GM19438 (cell line): ENCODE measurements around the gene ARPC1A.
A peak's percentile ranks its signal among the peaks of the same experiment; 100 is the strongest.
"Not testable (repeated sequence)": the region's sequence is repeated elsewhere in the genome, so short reads cannot be mapped to it uniquely, and the experiment has no call there.

Experiments used
- ATAC-seq: cut with Tn5 transposase; IDR thresholded peaks from one replicate; pipeline ENCODE4 v1.9.1; 2021; ENCODE audit warnings: low read depth; ENCODE audit not compliant: unreplicated experiment

Gene ARPC1A

DNA sequence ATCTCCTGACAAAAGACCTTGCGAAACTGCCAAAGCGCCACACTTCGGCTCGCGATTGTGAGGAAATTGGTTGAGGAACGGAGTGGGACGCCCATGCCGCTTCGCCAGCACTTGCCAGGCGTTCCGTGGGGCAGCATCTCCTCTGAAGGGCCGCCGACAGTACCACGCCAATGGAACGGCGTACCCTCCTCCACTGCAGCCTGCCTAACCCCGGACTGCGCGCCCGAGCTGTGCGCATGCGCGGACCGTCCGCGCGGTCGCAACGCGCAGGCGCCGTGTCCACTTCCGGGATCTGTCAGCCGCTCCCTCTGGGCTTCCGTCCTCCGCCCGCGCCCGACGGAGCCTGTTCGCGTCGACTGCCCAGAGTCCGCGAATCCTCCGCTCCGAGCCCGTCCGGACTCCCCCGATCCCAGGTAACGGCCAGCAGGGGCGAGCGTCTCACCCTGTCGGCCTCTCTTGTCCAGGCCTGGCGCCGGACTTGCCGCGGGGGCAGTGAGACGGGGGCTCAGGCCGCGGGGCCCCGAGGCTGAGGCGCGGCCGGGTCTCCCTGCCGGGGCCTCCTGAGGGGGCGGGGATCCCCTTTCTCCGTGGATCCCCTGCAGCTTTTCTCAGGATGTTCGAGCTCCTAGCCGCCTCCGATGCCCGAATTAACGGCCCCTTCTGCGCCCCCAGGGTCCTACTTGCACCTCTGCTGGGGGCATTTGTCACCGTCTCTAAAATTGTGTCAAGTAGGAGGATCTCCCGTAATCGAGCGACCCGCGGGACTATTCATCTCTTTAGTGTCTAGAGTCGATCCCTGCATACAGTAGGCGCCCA, at the start of gene ARPC1A:
ARPC1A (plus strand) TSS at position 307 of the 816 bp plus-strand sequence. CDS start 7,456 bp downstream, outside the sequence.
- peak; percentile 88 for ATAC-seq

DNA sequence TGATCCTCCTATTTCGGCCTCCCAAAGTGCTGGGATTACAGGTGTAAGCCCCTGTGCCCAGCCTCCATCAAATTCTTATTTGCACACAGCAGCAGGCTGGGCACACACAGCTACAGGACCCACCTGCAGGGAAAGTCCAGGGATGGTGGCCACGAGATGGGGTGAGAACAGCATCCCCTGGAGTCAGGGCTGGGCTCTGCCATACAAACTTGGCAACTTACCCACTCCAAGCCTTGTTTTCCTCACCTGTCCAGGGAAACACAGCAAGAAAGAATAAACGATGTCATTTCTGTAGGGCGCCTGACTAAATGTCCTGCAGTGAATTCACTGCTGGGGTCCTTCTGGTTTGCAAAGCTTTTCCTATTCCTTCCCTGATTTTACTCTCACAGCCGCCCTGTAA, 47.5 kb upstream of the ARPC1A start:
- no peak for ATAC-seq

DNA sequence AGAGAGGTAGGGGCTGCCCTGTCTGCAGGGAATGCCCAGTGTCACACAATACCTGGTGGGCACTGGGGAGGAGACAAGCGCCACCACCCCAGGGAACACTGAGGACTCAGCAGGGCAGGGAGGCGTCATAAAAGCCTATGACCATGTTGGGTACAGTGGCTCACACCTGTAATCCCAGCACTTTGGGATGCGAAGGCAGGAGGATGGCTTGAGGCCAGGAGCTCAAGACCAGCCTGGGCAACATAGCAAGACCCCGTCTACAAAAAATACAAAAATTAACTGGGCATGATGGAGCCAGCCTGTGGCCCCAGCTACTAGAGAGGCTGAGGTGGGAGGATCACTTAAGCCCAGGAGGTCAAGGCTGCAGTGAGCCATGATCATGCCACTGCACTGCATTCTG, 41.5 kb upstream of the ARPC1A start:
- not testable (repeated sequence) for ATAC-seq

DNA sequence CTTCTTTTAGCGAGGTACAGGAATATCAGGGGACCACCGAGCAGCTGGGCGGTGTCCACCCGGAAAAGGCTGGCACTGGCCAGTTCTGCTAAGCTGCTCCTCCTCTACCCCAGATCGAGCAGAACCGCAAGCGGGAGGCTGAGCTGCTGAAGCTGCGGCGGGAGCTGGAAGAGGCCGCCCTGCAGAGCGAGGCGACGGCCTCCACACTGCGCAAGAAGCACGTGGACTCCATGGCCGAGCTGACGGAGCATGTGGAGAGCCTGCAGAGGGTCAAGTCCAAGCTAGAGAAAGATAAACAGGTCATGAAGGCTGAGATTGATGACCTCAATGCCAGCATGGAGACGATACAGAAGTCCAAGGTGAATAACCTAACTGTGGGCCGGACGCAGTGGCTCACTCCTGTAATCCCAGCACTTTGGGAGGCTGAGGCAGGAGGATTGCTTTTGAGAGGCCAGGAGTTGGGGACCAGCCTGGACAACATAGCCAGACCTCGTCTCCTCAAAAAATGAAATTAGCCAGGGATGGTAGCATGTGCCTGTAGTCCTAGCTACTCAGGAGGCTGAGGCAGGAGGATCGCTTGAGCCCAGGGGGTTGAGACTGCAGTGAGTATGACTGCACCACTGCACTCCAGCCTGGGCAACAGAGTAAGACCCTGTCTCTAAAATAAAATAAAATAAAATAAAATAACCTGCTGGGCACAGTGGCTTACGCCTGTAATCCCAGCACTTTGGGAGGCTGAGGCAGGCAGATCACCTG, 37.7 kb upstream of the ARPC1A start:
- no peak for ATAC-seq

DNA sequence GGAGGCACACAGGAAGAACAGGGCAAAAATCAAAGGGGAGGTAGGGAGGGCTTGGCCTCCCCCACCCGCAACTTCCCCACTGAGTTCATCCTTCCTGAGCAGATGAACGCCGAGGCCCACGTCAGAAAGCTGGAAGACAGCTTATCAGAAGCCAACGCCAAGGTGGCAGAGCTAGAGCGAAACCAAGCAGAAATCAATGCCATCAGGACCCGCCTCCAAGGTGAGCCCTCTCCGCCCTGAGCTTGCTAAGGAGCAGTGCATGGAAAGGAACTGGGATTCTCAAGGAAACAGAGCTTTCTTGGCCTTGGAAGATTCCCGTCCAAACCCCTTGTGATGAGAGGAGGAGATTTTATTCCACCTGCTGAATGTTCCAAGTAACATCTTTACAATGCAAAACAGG, 36.5 kb upstream of the ARPC1A start:
- ATAC-seq, result no peak

DNA sequence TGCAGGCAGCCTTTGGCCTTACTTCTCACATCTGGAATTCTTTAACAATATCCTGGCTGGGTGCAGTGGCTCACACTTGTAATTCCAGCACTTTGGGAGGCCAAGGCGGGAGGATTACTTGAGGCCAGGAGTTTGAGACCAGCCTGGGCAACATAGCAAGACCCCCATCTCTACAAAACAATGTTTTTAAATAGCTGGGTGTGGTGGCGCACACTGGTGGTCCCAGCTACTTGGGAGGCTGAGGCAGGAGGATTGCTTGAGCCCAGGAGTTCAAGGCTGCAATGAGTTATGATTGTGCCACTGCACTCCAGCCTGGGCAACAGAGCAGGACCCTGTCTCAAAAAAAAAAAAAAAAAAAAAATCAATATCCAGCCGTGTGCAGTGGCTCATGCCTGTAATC, 35.5 kb upstream of the ARPC1A start:
- not testable (repeated sequence) for ATAC-seq

DNA sequence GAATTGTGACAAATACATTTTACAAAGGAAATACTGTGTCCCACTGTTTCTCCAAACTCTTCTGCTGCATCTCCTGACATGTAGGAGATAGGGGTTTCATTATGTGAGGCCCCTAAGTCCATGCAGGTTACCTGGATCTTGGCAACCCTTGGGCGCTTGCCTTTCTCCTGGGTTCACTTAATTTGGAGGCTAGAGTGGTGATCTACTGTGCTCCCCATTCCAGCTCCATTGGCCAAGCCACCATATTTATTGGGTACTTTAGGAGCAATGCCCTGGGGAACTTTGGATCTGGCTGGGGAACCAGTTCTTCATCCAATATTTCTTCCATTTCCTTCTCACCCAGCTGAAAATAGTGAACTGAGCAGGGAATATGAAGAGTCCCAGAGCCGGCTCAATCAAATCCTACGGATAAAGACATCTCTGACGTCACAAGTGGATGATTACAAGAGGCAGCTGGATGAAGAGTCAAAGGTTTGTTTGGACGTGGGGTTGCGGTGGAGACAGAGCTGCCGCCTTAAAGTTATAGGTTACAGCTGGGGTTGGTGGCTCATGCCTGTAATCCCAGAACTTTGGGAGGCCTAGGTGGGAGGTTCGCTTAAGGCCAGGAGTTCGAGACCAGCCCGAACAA, 34.6 kb upstream of the ARPC1A start:
- no peak for ATAC-seq

DNA sequence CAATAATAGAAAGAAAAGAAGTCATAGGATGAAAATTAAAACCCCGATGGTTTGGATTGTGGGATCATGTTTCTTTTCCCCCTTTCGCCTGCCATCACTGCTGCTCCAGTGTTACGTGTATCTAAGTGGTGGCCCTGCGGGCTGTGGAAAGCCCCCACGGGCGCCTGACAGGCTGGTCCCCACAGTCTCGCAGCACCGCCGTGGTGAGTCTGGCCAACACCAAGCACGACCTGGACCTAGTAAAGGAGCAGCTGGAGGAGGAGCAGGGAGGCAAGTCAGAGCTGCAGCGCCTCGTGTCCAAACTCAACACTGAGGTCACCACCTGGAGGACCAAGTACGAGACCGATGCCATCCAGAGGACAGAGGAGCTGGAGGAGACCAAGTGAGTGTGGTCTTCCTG, 33.6 kb upstream of the ARPC1A start:
- ATAC-seq, result no peak

DNA sequence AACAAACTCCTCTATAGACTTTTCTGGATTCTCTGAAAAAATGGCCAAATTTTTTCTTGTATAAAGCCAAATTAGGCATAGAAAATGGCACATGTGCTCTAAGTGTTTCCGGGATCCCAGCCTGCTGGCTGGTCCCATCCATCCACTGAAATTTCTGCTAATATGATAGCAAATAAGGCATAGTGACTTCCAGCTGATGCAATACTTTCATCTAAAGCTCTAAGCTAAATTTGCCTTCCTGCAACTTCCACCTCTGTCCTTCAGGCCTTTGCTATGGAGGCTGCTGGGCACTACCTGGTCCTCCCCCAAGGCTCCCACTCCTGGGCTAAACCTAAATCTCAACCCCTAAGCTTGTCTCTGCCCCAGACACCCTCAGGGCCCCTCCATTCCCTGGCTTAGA, 32.5 kb upstream of the ARPC1A start:
- no peak for ATAC-seq

DNA sequence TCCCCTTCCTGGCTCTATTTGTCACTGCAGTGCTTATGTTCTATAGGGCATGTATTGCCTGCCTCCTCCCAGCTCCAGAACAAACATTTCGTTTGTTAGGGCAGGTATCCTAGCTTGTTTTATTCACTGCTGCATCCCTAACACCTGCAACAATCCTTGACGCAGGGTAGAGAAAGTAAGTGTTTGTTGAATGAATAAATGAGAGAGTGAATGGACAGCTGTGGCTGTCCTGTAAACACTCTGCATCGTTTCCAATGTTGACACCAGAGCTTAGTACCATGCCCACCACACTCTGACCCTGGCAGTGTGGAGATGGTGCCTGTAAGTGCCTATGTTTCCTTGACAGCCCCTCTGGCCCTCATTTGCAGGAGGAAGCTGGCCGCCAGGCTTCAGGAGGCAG, 32.0 kb upstream of the ARPC1A start:
- ATAC-seq, result no peak

DNA sequence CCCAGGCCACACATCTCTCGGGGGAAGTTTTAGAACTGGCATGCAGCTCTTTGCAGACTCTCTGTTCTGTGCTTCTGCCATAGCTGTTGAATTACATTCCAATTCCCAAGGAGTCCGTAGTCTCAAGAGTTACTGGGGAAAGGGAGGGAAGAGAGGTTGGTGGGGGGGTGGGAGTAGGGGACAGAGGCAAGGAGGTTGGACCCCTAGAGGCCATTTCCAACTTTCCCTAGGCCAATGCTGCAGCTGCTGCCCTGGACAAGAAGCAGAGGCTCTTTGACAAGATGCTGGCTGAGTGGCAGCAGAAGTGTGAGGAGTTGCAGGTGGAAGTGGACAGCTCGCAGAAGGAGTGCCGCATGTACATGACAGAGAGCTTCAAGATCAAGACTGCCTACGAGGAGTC, 29.2 kb upstream of the ARPC1A start:
- ATAC-seq, result no peak

DNA sequence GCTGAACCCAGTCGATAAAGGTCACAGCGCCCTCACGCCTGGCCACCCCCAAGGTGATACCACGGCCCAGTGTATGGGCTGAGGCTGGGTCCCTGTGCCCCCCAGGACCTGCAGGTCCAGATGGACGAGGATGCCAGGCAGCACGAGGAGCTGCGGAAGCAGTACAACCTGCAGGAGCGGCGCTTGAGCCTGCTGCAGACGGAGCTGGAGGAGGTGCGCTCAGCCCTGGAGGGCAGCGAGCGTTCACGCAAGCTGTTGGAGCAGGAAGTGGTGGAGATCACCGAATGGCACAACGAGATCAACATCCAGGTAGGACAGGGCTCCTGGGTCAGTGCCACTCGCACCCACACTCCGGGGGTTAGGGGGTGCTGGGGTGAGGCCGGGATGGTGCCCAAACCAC, 24.2 kb upstream of the ARPC1A start:
- ATAC-seq, result no peak

DNA sequence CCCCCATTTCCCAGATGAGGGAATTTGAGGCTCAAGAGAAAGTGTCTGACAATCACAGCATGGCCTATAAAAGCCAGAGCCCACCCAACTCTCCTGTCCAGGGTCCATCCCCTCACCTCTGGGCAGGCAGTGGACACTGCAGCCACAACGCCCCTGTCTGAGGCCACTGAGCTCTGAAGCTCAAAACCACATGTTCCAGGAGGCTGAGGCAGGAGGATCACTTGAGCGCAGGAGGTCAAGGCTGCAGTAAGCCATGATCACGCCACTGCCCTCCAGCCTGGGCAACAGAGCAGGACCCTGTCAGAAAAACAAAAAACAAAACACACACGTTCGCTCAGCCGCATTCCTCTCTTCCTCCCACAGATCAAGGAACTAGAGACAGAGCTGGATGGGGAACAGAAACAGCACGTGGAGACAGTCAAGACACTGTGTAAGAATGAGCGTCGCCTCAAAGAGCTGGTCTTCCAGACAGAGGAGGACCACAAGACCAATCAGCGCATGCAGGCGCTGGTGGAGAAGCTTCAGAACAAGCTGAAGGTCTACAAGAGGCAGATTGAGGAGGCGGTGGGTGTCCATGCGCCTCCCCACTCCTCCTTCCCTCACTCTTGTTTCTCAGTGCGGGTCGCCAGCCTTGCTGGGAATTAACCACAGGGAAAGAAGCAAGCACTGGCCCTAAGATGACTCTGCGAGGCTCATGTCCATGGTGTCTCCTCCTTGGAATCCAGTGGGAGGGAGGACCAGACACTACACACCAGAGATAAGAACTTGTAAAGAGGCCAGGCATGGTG, 20.0 kb upstream of the ARPC1A start:
- ATAC-seq, result no peak

DNA sequence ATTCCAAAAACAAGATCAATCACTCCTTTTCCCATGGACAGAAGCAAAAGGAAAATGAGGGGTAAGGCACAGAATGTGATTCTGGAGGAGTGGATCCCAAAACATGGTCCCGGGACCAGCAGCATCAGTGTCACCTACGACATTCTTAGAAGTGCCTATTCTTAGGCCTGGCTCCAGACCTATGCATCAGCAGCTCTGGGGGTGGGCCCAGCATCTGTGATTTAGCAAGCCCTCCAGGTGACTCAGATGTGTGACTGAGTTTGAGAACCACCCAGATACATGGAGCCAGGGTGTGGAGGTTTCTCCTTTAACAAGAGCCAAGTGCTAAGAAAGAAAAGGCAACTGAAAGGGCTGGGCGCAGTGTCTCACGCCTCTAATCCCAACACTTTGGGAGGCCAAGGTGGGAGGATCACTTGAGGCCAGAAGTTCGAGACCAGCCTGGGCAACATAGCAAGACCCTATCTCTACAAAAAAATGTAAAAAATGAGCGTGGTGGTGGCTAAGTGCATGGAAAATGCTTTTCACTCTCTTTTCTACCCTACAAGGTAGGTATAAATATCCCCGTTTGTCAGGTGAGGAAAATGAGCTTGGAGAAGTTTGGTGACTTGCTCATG, 17.1 kb upstream of the ARPC1A start:
- no peak for ATAC-seq

DNA sequence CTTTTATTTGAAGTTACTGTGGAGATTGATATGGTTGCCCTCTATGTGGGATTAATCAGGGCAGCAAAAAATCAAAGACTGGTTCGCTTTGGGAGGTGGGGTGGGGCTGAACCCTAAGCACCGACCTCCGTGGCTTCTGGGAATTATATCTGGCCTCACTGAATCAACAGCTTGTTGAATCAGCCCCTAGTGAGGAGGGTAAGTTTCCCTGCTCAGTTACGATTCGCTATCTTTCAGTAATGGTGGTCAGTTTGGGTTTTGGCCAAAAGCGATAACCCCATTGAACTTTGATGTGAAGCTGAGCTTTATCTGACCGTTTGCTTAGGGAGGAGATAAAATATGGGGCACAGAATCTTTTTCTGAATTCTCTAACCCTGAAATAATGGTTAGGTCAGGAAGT, 16.6 kb upstream of the ARPC1A start:
- ATAC-seq, result no peak

DNA sequence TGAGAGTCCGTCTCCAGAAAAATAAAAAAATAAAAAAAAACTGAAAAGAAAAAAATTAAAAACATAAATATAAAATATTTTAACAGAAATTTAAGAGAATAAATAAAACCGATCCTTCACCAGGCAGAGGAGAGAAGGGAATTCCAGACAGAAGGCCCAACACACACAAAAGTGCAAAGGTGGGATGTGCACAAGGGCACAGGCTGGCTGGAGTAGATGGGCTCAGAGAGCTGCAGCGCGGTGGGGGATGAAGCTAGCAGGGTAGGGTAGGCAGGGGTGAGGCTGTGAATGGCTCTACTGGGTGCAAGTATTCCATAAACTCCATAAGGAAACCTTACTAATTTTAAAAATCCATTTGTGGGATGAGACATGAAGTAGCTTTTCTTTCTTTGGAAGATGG, 15.7 kb upstream of the ARPC1A start:
- ATAC-seq, result no peak

DNA sequence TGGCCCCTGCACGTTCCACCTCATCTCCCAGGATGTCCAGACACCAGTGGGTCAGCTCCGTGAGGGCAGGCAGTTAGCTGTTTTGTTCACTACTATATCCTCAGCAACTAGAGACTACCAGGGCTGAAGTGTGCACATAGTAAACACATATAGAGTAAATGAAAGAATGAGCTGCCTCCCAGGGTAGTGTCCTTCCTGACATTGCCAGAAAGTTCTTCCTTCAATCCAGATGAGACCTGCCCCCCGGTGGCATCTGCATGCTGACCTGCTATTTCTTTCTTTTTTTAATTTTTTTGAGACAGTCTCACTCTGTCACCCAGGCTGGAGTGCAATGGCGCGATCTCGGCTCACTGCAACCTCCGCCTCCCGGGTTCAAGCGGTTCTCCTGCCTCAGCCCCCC, 14.0 kb upstream of the ARPC1A start:
- ATAC-seq, result no peak

DNA sequence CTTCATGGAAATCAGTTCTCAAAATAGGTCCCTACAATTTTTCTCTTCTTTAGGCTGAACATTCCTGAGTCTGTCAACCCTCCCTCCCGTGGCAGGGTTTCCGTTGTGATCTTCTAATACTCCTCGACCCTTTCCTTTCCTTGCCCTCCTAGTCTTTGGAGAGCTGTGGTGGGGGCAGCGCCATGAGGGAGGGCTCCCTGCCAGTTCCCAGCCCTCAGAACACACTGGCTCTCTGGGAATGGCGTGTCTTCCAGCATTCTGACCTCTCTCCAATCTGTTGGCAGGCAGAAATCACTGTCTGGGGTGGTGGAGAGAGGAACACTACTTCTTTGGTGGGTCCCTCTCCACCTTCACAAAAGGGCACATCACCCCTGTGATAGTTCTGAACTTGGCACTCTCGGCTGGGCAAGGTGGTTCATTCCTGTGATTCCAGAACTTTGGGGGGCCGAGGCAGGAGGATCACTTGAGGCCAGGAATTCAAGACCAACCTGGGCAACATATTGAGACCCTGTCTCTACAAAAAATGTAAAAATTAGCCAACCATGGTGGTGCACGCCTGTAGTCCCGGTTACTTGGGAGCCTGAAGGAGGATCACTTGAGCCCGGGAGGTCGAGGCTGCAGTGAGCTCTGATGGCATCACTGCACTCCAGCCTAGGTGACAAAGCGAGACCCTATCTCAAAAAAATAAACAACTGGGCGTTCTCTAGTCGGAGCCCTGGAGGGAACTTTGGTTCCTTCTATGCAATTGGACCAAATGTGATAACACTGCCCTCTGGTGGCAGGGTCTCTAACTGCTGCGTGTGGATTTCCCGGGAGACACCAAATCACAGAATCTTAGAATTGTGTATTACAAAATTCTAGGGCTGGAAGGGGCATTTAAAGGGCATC, 13.1 kb upstream of the ARPC1A start:
- no peak for ATAC-seq

DNA sequence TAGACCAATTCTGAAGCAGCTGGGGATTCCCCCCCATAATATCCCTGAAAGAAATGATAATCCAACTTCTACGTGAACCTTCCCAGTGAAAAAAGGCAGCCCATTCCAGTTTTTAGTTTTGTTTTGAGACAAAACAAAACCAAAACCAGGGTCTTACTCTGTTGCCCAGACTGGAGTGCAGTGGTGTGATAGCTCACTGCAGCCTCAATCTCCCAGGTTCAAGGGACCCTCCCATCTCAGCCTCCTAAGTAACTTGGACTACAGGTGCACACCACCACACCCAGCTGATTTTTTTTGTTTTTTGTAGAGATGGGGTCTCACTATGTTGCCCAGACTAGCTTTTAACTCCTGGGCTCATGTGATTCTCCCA, 12.5 kb upstream of the ARPC1A start:
- ATAC-seq, result no peak
